AG10803 (cell line): Measurements from ENCODE around the gene LSM14A.
"Not testable (repeated sequence)": the region's sequence is repeated elsewhere in the genome, so short reads cannot be mapped to it uniquely, and the experiment has no call there.

ENCODE experiments used
- DNase-seq: peaks from one replicate; pipeline ENCODE4 v3.0.0; 2010; ENCODE audit warnings: low read depth
- H3K4me3 ChIP-seq: 2 replicates; pipeline ENCODE4 v1.5.1; 2011; ENCODE audit warnings: mild to moderate bottlenecking, low read length, control low read depth
- CTCF ChIP-seq: conservative IDR thresholded peaks from 2 replicates; pipeline ENCODE4 v1.5.1; 2011; ENCODE audit warnings: mild to moderate bottlenecking, low read length, control low read depth, inconsistent platforms

LSM14A gene

GRCh38 chr19:34232566-34233481 lies 60.5 kb downstream of the LSM14A start:
- DNase-seq = peak; percentile 94
- TF ChIP-seq CTCF = no peak
- H3K4me3 ChIP-seq = peak overlapping the region; percentile 13

GRCh38 chr19:34235425-34235940 lies 63.2 kb downstream of the LSM14A start:
- DNase-seq = no peak
- no peak overlapping the region for H3K4me3 ChIP-seq
- TF ChIP-seq CTCF = no peak

- no peak overlapping the region for H3K4me3 ChIP-seq
- DNase-seq = peak; percentile 91
- TF ChIP-seq CTCF = no peak
Observed at GRCh38 chr19:34236035-34236987, 64.0 kb downstream of the LSM14A start.

- DNase-seq = no peak
- no peak for TF ChIP-seq CTCF
Observed at GRCh38 chr19:34237283-34237682, 65.0 kb downstream of the LSM14A start.

GRCh38 chr19:34237939-34238338 lies 65.6 kb downstream of the LSM14A start:
- no peak for TF ChIP-seq CTCF
- no peak overlapping the region for H3K4me3 ChIP-seq
- no peak for DNase-seq

More at GRCh38 chr19:34237283-34237682, 65.0 kb downstream of the LSM14A start:
- no peak overlapping the region for H3K4me3 ChIP-seq

- DNase-seq = no peak
- TF ChIP-seq CTCF = 0 out of 2 replicates have a peak, but pooled peaks have one; percentile 13
- no peak overlapping the region for H3K4me3 ChIP-seq
Observed at GRCh38 chr19:34241513-34242337, 69.4 kb downstream of the LSM14A start.

GRCh38 chr19:34243138-34243875 lies 71.0 kb downstream of the LSM14A start:
- not testable (repeated sequence) for H3K4me3 ChIP-seq
- peak; percentile 12 for DNase-seq
